Measurements from ENCODE around the gene HOMER2. TPM values are rescaled to one million over a fixed set of nuclear protein-coding genes. Genes with fewer than 3 reads are reported as not detected.

The HOMER2 gene
- total RNA-seq, 1 donor from 2014 or later = 23.4 TPM

DNA sequence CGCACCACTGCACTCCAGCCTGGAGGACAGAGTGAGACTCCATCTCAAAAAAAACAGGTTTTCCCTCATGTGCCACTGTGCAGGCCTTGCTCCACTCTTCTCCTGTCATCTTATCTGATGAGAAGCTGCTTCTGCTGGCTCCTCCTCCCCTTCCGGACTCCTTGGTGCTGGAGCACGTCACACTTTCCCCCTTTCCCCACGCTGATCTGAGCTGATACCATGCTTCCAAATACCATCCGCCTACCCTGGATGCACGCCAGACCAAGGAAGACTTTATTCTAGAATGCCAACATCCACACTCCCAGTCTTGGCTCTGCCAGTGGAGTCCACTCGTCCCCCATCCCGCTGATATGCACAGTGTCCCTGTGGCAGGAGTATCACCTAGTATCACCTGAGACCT is 31.3 kb downstream of the HOMER2 start:
- Mint-ChIP-seq H3K9me3 (no peaks in the 10 kb centered on the region), H3K27ac (no peak overlapping the region), H3K27me3 (no peaks in the 10 kb centered on the region), H3K36me3 (no peaks in the 10 kb centered on the region), H3K4me3 (no peak overlapping the region), H3K4me1 (ENCODE audit: unreplicated experiment) (peaks cover 6% of the 10 kb centered on the region)
- DNase-seq (ENCODE audit: extremely low spot score, unreplicated experiment) = no peak
- TF ChIP-seq, protein P1, sequence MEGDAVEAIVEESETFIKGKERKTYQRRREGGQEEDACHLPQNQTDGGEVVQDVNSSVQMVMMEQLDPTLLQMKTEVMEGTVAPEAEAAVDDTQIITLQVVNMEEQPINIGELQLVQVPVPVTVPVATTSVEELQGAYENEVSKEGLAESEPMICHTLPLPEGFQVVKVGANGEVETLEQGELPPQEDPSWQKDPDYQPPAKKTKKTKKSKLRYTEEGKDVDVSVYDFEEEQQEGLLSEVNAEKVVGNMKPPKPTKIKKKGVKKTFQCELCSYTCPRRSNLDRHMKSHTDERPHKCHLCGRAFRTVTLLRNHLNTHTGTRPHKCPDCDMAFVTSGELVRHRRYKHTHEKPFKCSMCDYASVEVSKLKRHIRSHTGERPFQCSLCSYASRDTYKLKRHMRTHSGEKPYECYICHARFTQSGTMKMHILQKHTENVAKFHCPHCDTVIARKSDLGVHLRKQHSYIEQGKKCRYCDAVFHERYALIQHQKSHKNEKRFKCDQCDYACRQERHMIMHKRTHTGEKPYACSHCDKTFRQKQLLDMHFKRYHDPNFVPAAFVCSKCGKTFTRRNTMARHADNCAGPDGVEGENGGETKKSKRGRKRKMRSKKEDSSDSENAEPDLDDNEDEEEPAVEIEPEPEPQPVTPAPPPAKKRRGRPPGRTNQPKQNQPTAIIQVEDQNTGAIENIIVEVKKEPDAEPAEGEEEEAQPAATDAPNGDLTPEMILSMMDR (conservative IDR thresholded peaks at IDR 0.05) = no peak

DNA sequence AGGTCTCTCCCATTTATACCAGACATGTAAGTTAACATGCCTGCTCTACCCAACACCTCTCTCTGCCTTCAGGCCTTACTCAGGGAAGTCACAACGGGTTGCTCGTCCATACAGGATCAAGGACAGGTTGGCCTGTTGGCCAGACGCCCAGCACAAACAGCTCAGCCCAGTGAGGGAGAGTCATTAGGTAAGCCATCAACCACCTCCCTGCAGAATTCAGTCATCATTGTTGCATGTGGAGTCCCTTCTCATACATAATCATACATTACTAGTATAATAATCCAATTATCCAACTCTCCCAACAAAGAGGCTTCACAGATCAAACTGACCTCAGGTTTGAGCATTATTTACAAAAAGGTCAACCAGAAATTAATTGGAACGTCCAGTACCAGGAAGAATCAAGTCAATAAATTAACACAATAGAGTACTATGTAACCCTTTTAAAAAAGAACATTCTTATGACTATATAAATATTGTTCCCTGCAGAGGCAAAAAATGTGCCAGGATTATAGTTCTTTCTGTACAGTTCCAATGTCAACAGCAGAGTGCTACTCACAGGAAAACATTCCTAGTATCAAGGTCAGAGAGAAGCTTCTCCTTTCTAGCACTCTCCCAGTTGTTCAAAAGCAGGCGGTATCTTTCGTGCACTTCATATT is 33.2 kb downstream of the HOMER2 start:
- H3K36me3 Mint-ChIP-seq = no peaks in the 10 kb centered on the region
- no peaks in the 10 kb centered on the region for H3K27me3 Mint-ChIP-seq
- DNase-seq (ENCODE audit: extremely low spot score, unreplicated experiment) = no peak
- no peaks in the 10 kb centered on the region for H3K9me3 Mint-ChIP-seq
- H3K27ac Mint-ChIP-seq = no peak overlapping the region
- peaks cover 6% of the 10 kb centered on the region for H3K4me1 Mint-ChIP-seq (ENCODE audit: unreplicated experiment)
- TF ChIP-seq, protein P1 (conservative IDR thresholded peaks at IDR 0.05) = no peak
- no peak overlapping the region for H3K4me3 Mint-ChIP-seq

DNA sequence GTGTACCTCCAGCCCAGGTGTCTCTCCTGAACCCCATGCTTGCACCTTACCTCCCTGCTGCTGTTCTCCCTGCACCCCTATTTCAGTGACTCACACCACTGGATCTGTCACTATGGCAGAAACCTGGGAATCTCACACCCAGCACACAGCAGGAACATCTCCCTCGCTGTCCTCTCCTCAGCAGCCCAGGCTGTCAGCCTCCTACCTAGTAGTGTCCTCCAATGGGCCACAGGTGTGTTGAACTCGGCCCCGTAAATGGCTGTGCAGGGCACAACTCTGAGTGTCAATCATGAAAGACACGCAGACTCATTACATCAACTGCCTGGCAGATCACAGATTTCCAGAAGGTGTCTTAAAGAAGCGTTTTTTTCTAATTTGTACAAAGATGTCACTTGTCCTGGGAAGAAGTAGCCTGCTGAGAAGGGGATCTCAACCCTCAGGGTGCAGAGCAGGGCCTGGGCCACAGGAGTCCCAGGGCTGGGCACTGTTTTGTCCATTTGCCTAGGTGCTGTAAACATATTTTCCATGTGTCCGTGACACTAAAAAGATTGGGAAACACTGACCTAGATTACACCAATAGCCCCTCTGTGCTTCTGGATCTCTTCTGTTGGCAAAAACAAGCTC is 33.8 kb downstream of the HOMER2 start:
- Mint-ChIP-seq H3K36me3 (no peaks in the 10 kb centered on the region), H3K27ac (no peak overlapping the region), H3K9me3 (no peaks in the 10 kb centered on the region), H3K27me3 (no peaks in the 10 kb centered on the region), H3K4me1 (ENCODE audit: unreplicated experiment) (peaks cover 6% of the 10 kb centered on the region), H3K4me3 (no peak overlapping the region)
- TF ChIP-seq, protein P1 (conservative IDR thresholded peaks at IDR 0.05) = no peak
- DNase-seq (ENCODE audit: extremely low spot score, unreplicated experiment) = no peak

DNA sequence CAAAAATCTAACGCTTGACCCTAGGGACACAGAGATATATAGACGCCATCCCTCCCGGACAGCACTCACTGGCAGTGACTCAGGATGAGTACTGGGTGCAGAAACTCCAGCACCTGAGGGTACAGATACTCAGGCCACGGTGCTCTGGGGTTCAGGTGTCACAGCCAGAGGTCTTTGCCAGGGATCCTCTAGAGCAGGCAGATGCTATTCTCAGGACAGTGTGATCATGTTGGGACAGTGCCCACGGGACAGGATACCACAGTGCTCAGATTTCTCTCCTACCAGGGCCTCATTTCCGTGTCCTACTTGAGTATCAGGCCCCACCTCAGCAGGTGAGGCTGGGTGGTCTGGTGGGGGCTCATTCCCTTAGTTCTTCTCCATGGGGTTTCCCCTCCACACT is 34.4 kb downstream of the HOMER2 start:
- DNase-seq (ENCODE audit: extremely low spot score, unreplicated experiment) = no peak
- H3K36me3 Mint-ChIP-seq = no peaks in the 10 kb centered on the region
- H3K4me1 Mint-ChIP-seq (ENCODE audit: unreplicated experiment) = peaks cover 6% of the 10 kb centered on the region
- TF ChIP-seq, protein P1 (conservative IDR thresholded peaks at IDR 0.05) = no peak
- no peak overlapping the region for H3K4me3 Mint-ChIP-seq
- H3K27me3 Mint-ChIP-seq = no peaks in the 10 kb centered on the region
- H3K9me3 Mint-ChIP-seq = no peaks in the 10 kb centered on the region
- H3K27ac Mint-ChIP-seq = no peak overlapping the region

DNA sequence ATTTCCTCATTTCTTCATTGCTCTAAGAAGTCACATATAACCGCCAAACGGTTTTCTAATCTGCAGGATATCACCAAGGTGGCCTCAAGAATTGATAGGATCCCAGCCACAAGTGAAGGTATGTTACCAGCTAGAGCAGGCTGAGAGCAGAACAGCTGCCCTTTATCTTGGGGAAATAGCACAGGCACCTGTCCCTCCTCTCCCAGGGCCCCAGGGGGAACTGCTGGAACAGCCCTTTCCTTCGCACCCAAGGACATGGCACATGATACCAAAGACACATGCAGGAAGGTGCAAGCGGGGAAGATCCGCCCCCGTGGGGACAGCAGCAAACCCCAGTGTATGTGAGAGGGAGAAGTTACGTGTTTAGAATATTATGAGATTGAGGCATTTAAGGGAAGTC is 35.3 kb downstream of the HOMER2 start:
- H3K27ac Mint-ChIP-seq = no peak overlapping the region
- H3K36me3 Mint-ChIP-seq = no peaks in the 10 kb centered on the region
- no peak overlapping the region for H3K4me3 Mint-ChIP-seq
- H3K4me1 Mint-ChIP-seq (ENCODE audit: unreplicated experiment) = peaks cover 6% of the 10 kb centered on the region
- DNase-seq (ENCODE audit: extremely low spot score, unreplicated experiment) = no peak
- no peaks in the 10 kb centered on the region for H3K9me3 Mint-ChIP-seq
- no peaks in the 10 kb centered on the region for H3K27me3 Mint-ChIP-seq
- TF ChIP-seq, protein P1 (conservative IDR thresholded peaks at IDR 0.05) = no peak
